NOMO-1 (cell line): ENCODE data around the gene TBC1D4.
"Not testable (repeated sequence)": the region's sequence is repeated elsewhere in the genome, so short reads cannot be mapped to it uniquely, and the experiment has no call there.

Source experiments
- DNase-seq, 2 experiments: peaks; one replicate each; lab custom pipeline; 2025; ENCODE audit not compliant: unreplicated experiment in 2 of 2; lab: John Stamatoyannopoulos, UW

TBC1D4 gene

GRCh38 chr13:75299913-75300862, 181.8 kb downstream of the TBC1D4 start:
- DNase-seq = no peak

GRCh38 chr13:75299246-75299645, 182.7 kb downstream of the TBC1D4 start:
- DNase-seq = no peak

- DNase-seq = no peak
Observed at GRCh38 chr13:75296641-75297040, 185.3 kb downstream of the TBC1D4 start.

GRCh38 chr13:75295201-75295600, 186.8 kb downstream of the TBC1D4 start:
- no peak for DNase-seq

- DNase-seq = no peak
Observed at GRCh38 chr13:75294110-75294509, 187.9 kb downstream of the TBC1D4 start.

- DNase-seq = no peak
Observed at GRCh38 chr13:75285310-75285709, 196.7 kb downstream of the TBC1D4 start.

- DNase-seq = no peak
Observed at GRCh38 chr13:75279834-75280369, 202.1 kb downstream of the TBC1D4 start.

- not testable (repeated sequence) for DNase-seq
Observed at GRCh38 chr13:75273695-75274094, 208.3 kb downstream of the TBC1D4 start.

GRCh38 chr13:75271846-75272245, 210.1 kb downstream of the TBC1D4 start:
- no peak for DNase-seq

- not testable (repeated sequence) for DNase-seq
Observed at GRCh38 chr13:75268481-75268880, 213.5 kb downstream of the TBC1D4 start.

GRCh38 chr13:75264611-75265010, 217.4 kb downstream of the TBC1D4 start:
- no peak for DNase-seq

- no peak for DNase-seq
Observed at GRCh38 chr13:75263741-75264407, 218.1 kb downstream of the TBC1D4 start.

GRCh38 chr13:75258159-75258782, 223.7 kb downstream of the TBC1D4 start:
- peak in 1 of 2 experiments; percentile 9 for DNase-seq

GRCh38 chr13:75256922-75257321, 225.0 kb downstream of the TBC1D4 start:
- DNase-seq = no peak

GRCh38 chr13:75255653-75256052, 226.3 kb downstream of the TBC1D4 start:
- no peak for DNase-seq

- no peak for DNase-seq
Observed at GRCh38 chr13:75255147-75255546, 226.8 kb downstream of the TBC1D4 start.

GRCh38 chr13:75251188-75251587, 230.8 kb downstream of the TBC1D4 start:
- DNase-seq = no peak

- DNase-seq = no peak
Observed at GRCh38 chr13:75250526-75251178, 231.3 kb downstream of the TBC1D4 start.

- DNase-seq = not testable (repeated sequence)
Observed at GRCh38 chr13:75245578-75245977, 236.4 kb downstream of the TBC1D4 start.

- DNase-seq = not testable (repeated sequence)
Observed at GRCh38 chr13:75240240-75240639, 241.7 kb downstream of the TBC1D4 start.

- no peak for DNase-seq
Observed at GRCh38 chr13:75236774-75237173, 245.2 kb downstream of the TBC1D4 start.
